Fibroblast of skin of abdomen (primary cell): Measurements from ENCODE around the gene EVA1A.
A peak's percentile ranks its signal among the peaks of the same experiment; 100 is the strongest.
"Not testable (repeated sequence)": the region's sequence is repeated elsewhere in the genome, so short reads cannot be mapped to it uniquely, and the experiment has no call there.

Experiments
- DNase-seq: peaks from one replicate; pipeline ENCODE4 v3.0.0-alpha.2; 2013

EVA1A gene

GRCh38 chr2:75516378-75517360 is 44.1 kb downstream of the EVA1A start:
- DNase-seq = no peak

DNA sequence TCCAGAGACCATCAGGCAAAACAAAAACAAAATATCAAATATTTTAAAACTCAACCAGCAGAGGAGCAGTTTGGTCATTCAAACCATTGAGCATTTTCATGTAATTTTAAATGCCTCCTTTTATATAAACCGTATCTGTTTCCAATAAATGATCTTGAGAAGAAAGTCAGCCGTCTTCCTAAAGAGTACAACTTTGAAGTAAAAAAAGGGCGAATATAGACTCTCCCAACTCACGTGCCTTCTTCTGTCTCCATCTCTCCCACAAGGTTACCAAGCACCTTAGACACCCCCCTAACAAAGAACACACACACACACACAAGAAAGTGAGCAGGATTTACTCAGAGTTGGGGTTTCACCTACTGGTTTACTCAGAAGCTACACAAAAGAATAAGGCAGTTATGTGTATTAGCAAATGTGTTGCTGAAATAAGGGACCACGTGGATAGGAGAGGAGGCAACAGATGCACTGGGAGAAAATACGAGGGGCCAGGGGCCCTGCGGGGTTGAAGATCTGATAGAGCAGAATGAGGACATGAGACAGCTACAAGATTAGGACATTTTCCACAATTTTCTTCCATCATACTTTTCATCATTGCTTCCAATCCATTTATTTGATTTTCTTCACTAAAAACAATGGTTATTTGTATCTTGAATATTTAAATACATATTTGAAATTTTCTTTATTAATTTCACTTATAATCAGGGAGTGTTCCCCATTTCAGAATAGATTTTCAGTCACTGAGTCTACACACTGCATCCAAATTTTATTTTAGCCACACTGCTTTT is 45.0 kb downstream of the EVA1A start:
- no peak for DNase-seq

DNA sequence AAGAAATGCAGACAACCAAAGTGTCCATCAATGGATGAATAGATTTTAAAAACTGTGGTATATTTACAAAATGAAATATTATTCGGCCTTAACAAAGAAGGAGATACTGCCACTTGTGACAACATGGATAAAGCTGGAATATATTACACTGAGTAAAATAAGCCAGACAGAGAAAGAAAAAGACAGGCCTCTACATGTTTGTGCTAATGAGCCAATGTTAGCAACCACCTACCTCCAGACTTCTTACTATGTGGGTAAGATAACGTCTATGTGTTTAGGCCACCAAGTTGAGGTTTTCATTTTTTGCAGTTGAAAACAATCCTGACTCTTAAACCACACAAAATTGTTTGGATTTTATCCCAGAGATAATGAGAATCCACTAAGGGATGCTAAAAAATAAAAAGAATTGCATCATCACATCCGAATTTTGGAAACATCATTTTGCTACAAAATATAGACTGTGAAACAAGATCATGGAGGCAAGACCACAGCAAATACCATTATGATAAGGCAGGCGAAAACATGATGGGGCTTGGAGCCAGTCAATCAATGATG is 47.0 kb downstream of the EVA1A start:
- DNase-seq = peak; percentile 28

DNA sequence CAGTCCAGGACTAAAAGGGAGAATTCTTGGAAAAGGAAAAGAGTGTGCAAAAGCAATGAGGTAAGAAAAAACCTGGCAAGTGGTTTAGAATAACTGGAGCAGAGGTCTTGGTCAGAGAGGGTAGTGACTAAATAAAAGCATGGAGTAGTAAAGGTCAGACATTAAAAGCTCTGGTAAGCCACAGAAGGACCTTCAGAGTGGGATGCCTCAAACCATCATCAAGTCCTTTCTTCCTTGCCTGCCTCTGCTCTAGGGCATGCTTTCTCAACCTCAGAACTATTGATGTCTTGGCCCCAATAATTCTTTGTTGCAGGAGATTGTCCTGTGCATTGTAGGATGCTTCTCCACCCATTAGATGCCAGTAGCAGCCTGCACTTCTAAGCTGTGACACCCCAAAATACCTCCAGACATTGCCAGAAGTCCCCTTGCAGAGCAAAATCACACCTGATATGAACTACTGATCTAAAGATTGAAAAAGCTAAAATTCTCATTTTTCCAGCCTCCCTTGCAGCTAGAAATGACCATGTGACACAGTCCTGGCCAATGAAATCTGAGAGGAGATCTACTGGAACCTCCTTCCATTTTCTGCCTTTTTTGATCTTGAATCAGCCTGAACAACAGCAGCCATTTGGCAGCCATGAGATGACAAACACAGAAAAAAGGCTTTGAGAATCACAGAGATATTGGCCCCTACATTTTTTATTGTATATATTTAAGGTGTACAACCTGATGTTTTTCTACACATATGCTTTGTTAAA is 48.1 kb downstream of the EVA1A start:
- no peak for DNase-seq

DNA sequence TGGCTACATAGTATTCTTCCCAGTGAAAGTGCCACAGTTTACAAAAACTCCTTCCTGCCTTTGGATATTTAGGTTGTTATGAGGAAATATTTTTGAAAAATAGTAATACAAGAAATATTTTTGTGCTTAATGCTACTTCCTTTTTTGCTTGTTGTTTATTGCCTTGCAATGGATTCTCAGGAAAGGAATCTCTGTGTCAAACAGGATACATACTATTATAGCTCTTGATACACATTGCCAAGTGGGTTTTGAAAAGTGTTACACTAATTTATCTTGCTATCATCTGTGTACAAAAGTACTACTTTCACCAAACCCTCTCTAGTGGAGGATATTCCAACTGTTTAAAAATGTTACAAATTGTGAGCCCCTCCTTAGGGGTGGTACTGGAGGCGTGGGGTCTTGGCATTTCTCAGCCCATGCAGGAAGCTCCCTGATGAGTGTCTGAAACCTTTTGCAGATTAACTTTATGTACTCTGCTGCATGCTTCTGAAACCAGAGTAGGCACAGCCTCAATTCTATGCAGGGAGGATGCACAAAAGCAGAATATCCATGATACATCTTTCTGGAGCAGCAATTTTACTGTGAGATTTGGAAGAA is 54.5 kb downstream of the EVA1A start:
- DNase-seq = no peak

GRCh38 chr2:75505012-75505411 is 55.7 kb downstream of the EVA1A start:
- DNase-seq = no peak

DNA sequence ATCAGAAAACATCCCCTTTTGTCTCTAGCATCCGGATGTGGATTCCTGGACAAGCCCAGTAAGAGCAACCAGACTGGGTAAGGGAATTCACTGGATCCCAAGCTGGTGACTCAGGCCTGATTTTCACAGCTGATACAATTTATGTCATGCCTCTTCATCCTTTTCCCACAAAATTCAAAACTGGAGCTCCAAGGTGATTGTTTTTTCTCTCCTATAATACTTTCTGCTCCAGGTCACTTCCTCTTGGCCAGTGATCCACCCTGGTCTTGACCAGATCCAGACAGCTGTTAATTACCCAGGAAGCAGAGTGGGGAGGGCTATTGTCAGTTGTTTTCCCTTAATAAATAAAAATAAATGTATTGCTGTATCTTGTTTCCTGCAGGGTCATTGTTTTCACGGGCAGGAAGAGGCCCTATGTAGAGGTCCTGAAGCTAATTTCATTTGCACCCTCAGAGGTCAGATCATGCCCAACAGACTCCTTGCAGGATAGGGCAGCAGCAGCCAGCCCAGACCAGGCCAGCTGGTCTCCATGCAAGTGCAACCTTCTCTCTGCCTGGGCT is 57.6 kb downstream of the EVA1A start:
- DNase-seq = peak; percentile 83

DNA sequence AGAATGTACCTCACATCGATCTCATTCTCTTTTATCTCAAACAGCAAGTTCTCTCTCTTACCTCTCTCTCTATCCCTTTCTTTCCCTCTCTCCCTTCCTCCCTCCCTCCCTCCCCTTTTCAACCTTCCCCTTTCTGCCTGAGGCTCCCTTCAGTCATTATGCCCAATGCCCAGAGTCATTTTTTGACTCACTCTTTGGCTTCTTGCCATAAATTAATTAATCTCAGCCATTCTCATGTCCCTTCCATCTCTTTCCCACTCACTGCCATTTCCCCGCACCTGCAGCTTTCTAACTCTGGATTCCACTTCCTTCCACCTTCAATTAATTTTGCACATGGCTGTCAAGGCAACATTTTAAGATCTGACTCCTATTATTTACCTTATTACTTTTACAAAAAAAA is 60.1 kb downstream of the EVA1A start:
- peak; percentile 56 for DNase-seq

- DNase-seq = no peak
Measured at GRCh38 chr2:75499534-75499933, 61.2 kb downstream of the EVA1A start.

GRCh38 chr2:75498907-75499306 is 61.8 kb downstream of the EVA1A start:
- DNase-seq = peak; percentile 13

DNA sequence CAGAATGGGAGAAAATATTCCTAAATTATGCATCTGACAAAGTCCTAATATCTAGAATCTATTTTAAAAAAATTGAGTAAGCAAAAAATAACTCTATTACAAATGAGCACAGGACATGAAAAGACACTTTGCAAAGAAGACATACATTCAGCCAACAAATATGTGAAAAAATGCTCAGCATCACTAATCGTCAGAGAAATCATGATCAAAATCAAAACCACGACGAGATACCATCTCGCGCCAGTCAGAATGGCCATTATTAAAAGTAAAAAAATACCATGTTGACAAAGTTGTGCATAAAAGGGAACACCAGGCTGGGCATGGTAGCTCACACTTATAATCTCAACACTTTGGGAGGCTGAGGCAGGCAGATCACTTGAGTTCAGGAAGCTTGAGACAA is 63.5 kb downstream of the EVA1A start:
- peak; percentile 18 for DNase-seq

- DNase-seq = no peak
Measured at GRCh38 chr2:75495862-75496261, 64.9 kb downstream of the EVA1A start.

GRCh38 chr2:75494137-75494769 is 66.5 kb downstream of the EVA1A start:
- no peak for DNase-seq

- no peak for DNase-seq
Measured at GRCh38 chr2:75493230-75493629, 67.5 kb downstream of the EVA1A start.

DNA sequence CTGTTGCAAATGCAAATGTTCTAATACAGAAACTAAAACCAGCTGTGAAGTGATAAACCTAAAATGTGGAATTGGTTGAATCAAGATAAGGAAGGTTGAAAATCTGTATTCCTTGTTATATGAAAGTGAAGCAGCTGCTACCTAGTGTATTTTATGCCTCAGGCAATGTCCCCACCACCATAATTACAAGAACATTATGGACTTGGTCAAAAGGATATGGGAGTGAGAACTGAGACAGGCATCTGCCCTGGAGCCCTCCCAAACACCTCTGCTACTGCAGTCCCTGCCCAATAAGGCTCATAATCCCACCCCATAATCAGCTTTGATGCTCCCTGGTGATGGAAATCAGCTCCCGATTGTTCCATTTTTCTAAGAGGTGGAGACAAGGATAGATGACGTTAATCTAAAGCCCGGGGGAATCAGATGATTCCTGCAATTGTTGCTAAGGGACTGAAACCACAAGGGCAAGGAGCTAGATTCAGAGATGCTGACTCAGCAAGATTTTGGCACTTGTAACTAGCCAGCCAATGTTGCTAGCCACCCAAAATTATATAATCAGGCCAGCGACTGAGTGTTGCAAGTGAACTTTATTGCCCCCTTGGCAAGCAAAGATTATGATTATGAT is 69.5 kb downstream of the EVA1A start:
- peak; percentile 36 for DNase-seq

DNA sequence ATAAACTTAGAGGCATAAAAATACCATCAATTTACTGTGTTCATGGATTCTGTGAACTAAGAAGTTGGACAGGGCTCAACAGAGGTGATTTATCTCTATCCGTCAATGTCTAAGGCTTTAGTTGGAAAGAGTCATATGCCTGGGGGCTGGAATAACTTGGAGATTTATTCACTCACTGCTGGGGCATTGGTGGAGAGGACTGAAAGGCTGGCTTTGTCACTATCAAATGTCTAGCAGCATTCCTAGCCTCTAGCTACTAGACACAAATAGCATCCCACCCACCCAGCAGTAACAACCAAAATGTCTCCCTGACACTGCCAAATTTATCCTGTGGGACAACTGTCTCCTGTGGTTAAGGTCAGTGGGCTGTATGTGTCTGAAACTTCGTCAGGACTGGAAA is 71.0 kb downstream of the EVA1A start:
- DNase-seq = no peak

GRCh38 chr2:75488157-75488556 is 72.6 kb downstream of the EVA1A start:
- no peak for DNase-seq

- not testable (repeated sequence) for DNase-seq
Measured at GRCh38 chr2:75486735-75487134, 74.0 kb downstream of the EVA1A start.

GRCh38 chr2:75484840-75485239 is 75.9 kb downstream of the EVA1A start:
- DNase-seq = no peak

GRCh38 chr2:75483878-75484277 is 76.9 kb downstream of the EVA1A start:
- no peak for DNase-seq

DNA sequence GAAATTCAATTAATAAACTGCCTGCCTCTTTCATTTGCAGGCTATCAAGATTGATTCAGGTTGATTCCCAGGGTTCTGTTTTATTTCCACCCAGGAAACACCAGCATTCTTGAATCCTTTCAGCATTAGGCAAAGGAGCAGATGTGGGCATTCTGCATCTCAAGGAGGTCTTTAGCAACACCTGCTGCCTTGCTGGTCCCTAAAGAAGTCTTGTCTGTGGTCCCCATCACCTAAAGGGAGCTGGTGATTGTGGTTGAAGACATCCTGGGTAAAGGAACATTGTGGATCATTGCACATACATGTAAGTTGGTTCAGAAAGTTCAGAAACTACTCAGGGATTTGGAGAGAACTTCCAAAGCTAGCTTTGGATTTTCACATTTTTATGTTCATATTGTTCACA is 78.3 kb downstream of the EVA1A start:
- DNase-seq = no peak
